Measurements from ENCODE around the gene HUWE1. TPM values are rescaled to one million over a fixed set of nuclear protein-coding genes. Genes with fewer than 3 reads are reported as not detected.

Gene HUWE1
- total RNA-seq, 1 experiment from 2014 or later = 376 TPM

DNA sequence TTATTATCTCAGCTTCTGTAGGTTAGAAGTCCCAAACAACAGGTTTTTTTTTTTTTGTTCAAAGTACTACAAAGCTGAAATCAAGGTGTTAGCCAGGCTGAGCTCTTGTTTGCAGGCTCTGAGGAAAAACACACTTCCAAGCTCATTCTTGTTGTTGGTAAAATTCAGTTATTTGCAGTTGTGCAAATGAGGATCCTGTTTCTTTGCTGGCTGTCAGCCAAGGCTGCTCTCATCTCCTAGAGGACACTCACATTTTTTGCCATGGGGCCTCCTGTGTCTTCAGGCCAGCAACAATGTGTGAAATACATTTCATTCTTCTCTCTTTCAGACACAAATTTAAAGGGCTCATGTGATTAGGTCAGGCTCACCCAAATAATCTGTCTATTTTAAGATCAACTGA lies 192.1 kb downstream of the HUWE1 start:
- no peak for TF ChIP-seq CTCF (IDR thresholded peaks at IDR 0.05; ENCODE audit: unreplicated experiment)
- Mint-ChIP-seq H3K27me3 (ENCODE audit: unreplicated experiment) (peaks cover 17% of the 10 kb centered on the region), H3K9me3 (ENCODE audit: low read depth, unreplicated experiment) (no peaks in the 10 kb centered on the region), H3K4me1 (ENCODE audit: low read depth, unreplicated experiment) (no peaks in the 10 kb centered on the region), H3K4me3 (ENCODE audit: low read depth, unreplicated experiment) (no peak overlapping the region), H3K36me3 (ENCODE audit: insufficient read depth, unreplicated experiment) (no peaks in the 10 kb centered on the region), H3K27ac (ENCODE audit: unreplicated experiment) (no peak overlapping the region)
- intact Hi-C loops (cut with micrococcal nuclease; ENCODE audit: unreplicated experiment) = no loop called here
- no TSS peak for BruUV-seq (replicated peaks)
- no peak for DNase-seq
- CTCF ChIA-PET = no interaction called here

GRCh38 chrX:53486285-53486684 lies 200.2 kb downstream of the HUWE1 start:
- DNase-seq = no peak
- Mint-ChIP-seq H3K27ac (ENCODE audit: unreplicated experiment) (no peak overlapping the region), H3K4me1 (ENCODE audit: low read depth, unreplicated experiment) (peaks cover 6% of the 10 kb centered on the region), H3K9me3 (ENCODE audit: low read depth, unreplicated experiment) (no peaks in the 10 kb centered on the region), H3K4me3 (ENCODE audit: low read depth, unreplicated experiment) (no peak overlapping the region), H3K27me3 (ENCODE audit: unreplicated experiment) (peaks cover 33% of the 10 kb centered on the region), H3K36me3 (ENCODE audit: insufficient read depth, unreplicated experiment) (no peaks in the 10 kb centered on the region)
- intact Hi-C loops (cut with micrococcal nuclease; ENCODE audit: unreplicated experiment) = no loop called here
- no peak for TF ChIP-seq CTCF (IDR thresholded peaks at IDR 0.05; ENCODE audit: unreplicated experiment)
- CTCF ChIA-PET = no interaction called here
- BruUV-seq (replicated peaks) = no TSS peak

- no peak for DNase-seq
- intact Hi-C loops (cut with micrococcal nuclease; ENCODE audit: unreplicated experiment) = loop anchor here (2.0 kb wide), 1 partner anchor 167 kb away; no protein-coding TSS in a partner anchor
- Mint-ChIP-seq H3K9me3 (ENCODE audit: low read depth, unreplicated experiment) (no peaks in the 10 kb centered on the region), H3K27me3 (ENCODE audit: unreplicated experiment) (peaks cover 14% of the 10 kb centered on the region), H3K4me3 (ENCODE audit: low read depth, unreplicated experiment) (no peak overlapping the region), H3K4me1 (ENCODE audit: low read depth, unreplicated experiment) (peaks cover 11% of the 10 kb centered on the region), H3K36me3 (ENCODE audit: insufficient read depth, unreplicated experiment) (no peaks in the 10 kb centered on the region), H3K27ac (ENCODE audit: unreplicated experiment) (no peak overlapping the region)
- BruUV-seq (replicated peaks) = no TSS peak
- TF ChIP-seq CTCF (IDR thresholded peaks at IDR 0.05; ENCODE audit: unreplicated experiment) = no peak
- CTCF ChIA-PET = no interaction called here
Observed at GRCh38 chrX:53483838-53484405, 202.6 kb downstream of the HUWE1 start.

DNA sequence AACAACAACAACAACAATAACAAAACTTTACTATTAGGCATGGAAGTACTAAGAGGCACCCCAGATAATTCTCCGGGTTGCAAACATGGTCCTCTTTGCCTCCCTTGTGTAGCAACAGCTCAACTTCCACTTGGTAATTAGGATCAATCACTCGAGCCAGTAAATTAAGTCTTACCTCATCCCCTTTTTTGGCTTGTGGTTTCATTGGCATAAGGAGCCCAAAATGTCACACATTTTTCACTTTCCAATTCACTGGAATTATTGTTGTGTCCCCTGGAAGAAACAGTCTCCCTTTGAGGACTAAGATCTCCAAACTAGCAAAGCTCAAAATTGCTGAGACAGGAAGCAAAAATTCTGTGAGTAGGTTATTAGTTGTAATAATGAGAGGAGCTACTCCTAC lies 203.1 kb downstream of the HUWE1 start:
- Mint-ChIP-seq H3K9me3 (ENCODE audit: low read depth, unreplicated experiment) (no peaks in the 10 kb centered on the region), H3K27ac (ENCODE audit: unreplicated experiment) (no peak overlapping the region), H3K36me3 (ENCODE audit: insufficient read depth, unreplicated experiment) (no peaks in the 10 kb centered on the region), H3K4me3 (ENCODE audit: low read depth, unreplicated experiment) (no peak overlapping the region), H3K27me3 (ENCODE audit: unreplicated experiment) (peaks cover 19% of the 10 kb centered on the region), H3K4me1 (ENCODE audit: low read depth, unreplicated experiment) (peaks cover 11% of the 10 kb centered on the region)
- CTCF ChIA-PET = no interaction called here
- no TSS peak for BruUV-seq (replicated peaks)
- TF ChIP-seq CTCF (IDR thresholded peaks at IDR 0.05; ENCODE audit: unreplicated experiment) = no peak
- intact Hi-C loops (cut with micrococcal nuclease; ENCODE audit: unreplicated experiment) = loop anchor here (2.0 kb wide), 1 partner anchor 167 kb away; no protein-coding TSS in a partner anchor
- DNase-seq = no peak

Small RNA genes within 50 kb of the gene (microRNA-seq; reads per million reads assigned to microRNA genes)
- gene MIR98 = 12,496 reads per million, percentile 96 among the genes with 10 or more reads in this experiment
- 1,283 reads per million, percentile 85 among the genes with 10 or more reads in this experiment for gene MIRLET7F2

Data from Calu3 (cell line).